ENCODE measurements around the gene KLF13. TPM values are rescaled to one million over a fixed set of nuclear protein-coding genes. Genes with fewer than 3 reads are reported as not detected.

Gene KLF13
- total RNA-seq, 1 donor from 2014 or later = 44.6 TPM

- no peak for DNase-seq (ENCODE audit: low read depth, low spot score)
- Mint-ChIP-seq H3K4me1 (peaks cover 6% of the 10 kb centered on the region), H3K4me3 (no peak overlapping the region), H3K36me3 (ENCODE audit: low read depth) (peaks cover 3% of the 10 kb centered on the region), H3K9me3 (peaks cover 5% of the 10 kb centered on the region), H3K27me3 (ENCODE audit: low read depth) (peaks cover 4% of the 10 kb centered on the region), H3K27ac (ENCODE audit: unreplicated experiment) (no peak overlapping the region)
- no peak for TF ChIP-seq CTCF (conservative IDR thresholded peaks at IDR 0.05)
Observed at GRCh38 chr15:31412824-31413223, 86.2 kb downstream of the KLF13 start.

- peaks cover 7% of the 10 kb centered on the region for H3K36me3 Mint-ChIP-seq (ENCODE audit: low read depth)
- DNase-seq (ENCODE audit: low read depth, low spot score) = no peak
- H3K4me3 Mint-ChIP-seq = no peak overlapping the region
- no peaks in the 10 kb centered on the region for H3K27me3 Mint-ChIP-seq (ENCODE audit: low read depth)
- TF ChIP-seq CTCF (conservative IDR thresholded peaks at IDR 0.05) = no peak
- peaks cover 7% of the 10 kb centered on the region for H3K9me3 Mint-ChIP-seq
- H3K4me1 Mint-ChIP-seq = peaks cover 6% of the 10 kb centered on the region
- no peak overlapping the region for H3K27ac Mint-ChIP-seq (ENCODE audit: unreplicated experiment)
Observed at GRCh38 chr15:31415201-31415600, 88.6 kb downstream of the KLF13 start.

GRCh38 chr15:31419820-31420219 is 93.2 kb downstream of the KLF13 start:
- H3K4me3 Mint-ChIP-seq = no peak overlapping the region
- DNase-seq (ENCODE audit: low read depth, low spot score) = no peak
- H3K9me3 Mint-ChIP-seq = peaks cover 12% of the 10 kb centered on the region
- TF ChIP-seq CTCF (conservative IDR thresholded peaks at IDR 0.05) = no peak
- H3K4me1 Mint-ChIP-seq = no peaks in the 10 kb centered on the region
- no peak overlapping the region for H3K27ac Mint-ChIP-seq (ENCODE audit: unreplicated experiment)
- no peaks in the 10 kb centered on the region for H3K27me3 Mint-ChIP-seq (ENCODE audit: low read depth)
- H3K36me3 Mint-ChIP-seq (ENCODE audit: low read depth) = peaks cover 7% of the 10 kb centered on the region

- TF ChIP-seq CTCF (conservative IDR thresholded peaks at IDR 0.05) = no peak
- peaks cover 1% of the 10 kb centered on the region for H3K9me3 Mint-ChIP-seq
- H3K4me1 Mint-ChIP-seq = no peaks in the 10 kb centered on the region
- no peak overlapping the region for H3K27ac Mint-ChIP-seq (ENCODE audit: unreplicated experiment)
- H3K27me3 Mint-ChIP-seq (ENCODE audit: low read depth) = peaks cover 8% of the 10 kb centered on the region
- H3K36me3 Mint-ChIP-seq (ENCODE audit: low read depth) = no peaks in the 10 kb centered on the region
- no peak overlapping the region for H3K4me3 Mint-ChIP-seq
- DNase-seq (ENCODE audit: low read depth, low spot score) = no peak
Observed at GRCh38 chr15:31427411-31427810, 100.8 kb downstream of the KLF13 start.

Other genes starting within 250 kb of the KLF13 start
- gene TRPM1, start 225.1 kb upstream of the KLF13 start, total RNA-seq = not detected in 2 replicates

All from neural crest cell (in vitro differentiated cells).